Neural cell (in vitro differentiated cells): ENCODE results near the gene RPS18. TPM values are rescaled to one million over a fixed set of nuclear protein-coding genes. Genes with fewer than 3 reads are reported as not detected.

Source experiments
- H2AFZ ChIP-seq: fragments of 200-600, 300-800 bp; sonication (generic), shearing (Covaris generic); 2 replicates; pipeline ENCODE4 v1.6.0; 2014; ENCODE audit warnings: low read depth, mild to moderate bottlenecking, antibody characterized with exemption, low read length, moderate library complexity
- H3F3A ChIP-seq: fragments of 200-600 bp; shearing (Covaris generic); 2 replicates; pipeline ENCODE4 v1.6.1; 2016; ENCODE audit warnings: mild to moderate bottlenecking, moderate library complexity, mixed read lengths, antibody characterized with exemption, low read length; ENCODE audit not compliant: insufficient read depth, poor library complexity, severe bottlenecking
- H3K27ac ChIP-seq: fragments of 200-600, 300-800 bp; sonication (generic), shearing (Covaris generic); 2 replicates; pipeline ENCODE4 v1.5.1; 2014; ENCODE audit warnings: mild to moderate bottlenecking, low read length, moderate library complexity
- H3K27me3 ChIP-seq: fragments of 300-800, 200-600 bp; sonication (generic), shearing (Covaris generic); 2 replicates; pipeline ENCODE4 v1.6.0; 2014; ENCODE audit warnings: mild to moderate bottlenecking, low read depth, low read length, moderate library complexity; ENCODE audit not compliant: insufficient read depth
- H3K36me3 ChIP-seq: fragments of 300-800, 200-600 bp; sonication (generic), shearing (Covaris generic); 2 replicates; pipeline ENCODE4 v1.5.1; 2014; ENCODE audit warnings: mild to moderate bottlenecking, antibody characterized with exemption, low read length, moderate library complexity; ENCODE audit not compliant: insufficient read depth
- H3K4me2 ChIP-seq: fragments of 300-800, 200-600 bp; sonication (generic), shearing (Covaris generic); 2 replicates; pipeline ENCODE4 v1.6.0; 2014; ENCODE audit warnings: mild to moderate bottlenecking, low read length
- H3K4me3 ChIP-seq: fragments of 300-800, 200-600 bp; sonication (generic), shearing (Covaris generic); 2 replicates; pipeline ENCODE4 v1.5.1; 2014; ENCODE audit warnings: mild to moderate bottlenecking, low read length, moderate library complexity
- H3K79me2 ChIP-seq: fragments of 200-600 bp; shearing (Covaris generic); replicated peaks from 2 replicates; pipeline ENCODE4 v1.6.0; 2014; ENCODE audit warnings: mild to moderate bottlenecking, low read length, moderate library complexity; ENCODE audit not compliant: insufficient read depth
- H3K9ac ChIP-seq: fragments of 300-800, 200-600 bp; sonication (generic), shearing (Covaris generic); 2 replicates; pipeline ENCODE4 v1.6.1; 2016; ENCODE audit warnings: mild to moderate bottlenecking, low read length, mixed read lengths
- H3K9me2 ChIP-seq: fragments of 200-600 bp; shearing (Covaris generic); 2 replicates; pipeline ENCODE4 v1.6.1; 2016; ENCODE audit warnings: mild to moderate bottlenecking, low read length, mixed read lengths; ENCODE audit not compliant: insufficient read depth
- H3K9me3 ChIP-seq: fragments of 200-600, 300-800 bp; sonication (generic), shearing (Covaris generic); 2 replicates; pipeline ENCODE4 v1.6.1; 2016; ENCODE audit warnings: mild to moderate bottlenecking, mixed run types, low read length, moderate library complexity, mixed read lengths
- H4K20me1 ChIP-seq: fragments of 200-600 bp; shearing (Covaris generic); 2 replicates; pipeline ENCODE4 v1.6.1; 2016; ENCODE audit warnings: mild to moderate bottlenecking, mixed run types; ENCODE audit not compliant: insufficient read depth
- CTCF ChIP-seq: fragments of 450-650 bp; IDR thresholded peaks from 2 replicates; pipeline ENCODE4 v1.5.1; 2014; ENCODE audit warnings: antibody characterized with exemption, mild to moderate bottlenecking, moderate library complexity; ENCODE audit not compliant: poor library complexity, severe bottlenecking
- EP300 ChIP-seq: fragments of 450-650 bp; conservative IDR thresholded peaks from 2 replicates; pipeline ENCODE4 v1.6.1; 2014; ENCODE audit warnings: antibody characterized with exemption, mild to moderate bottlenecking, moderate library complexity; ENCODE audit not compliant: poor library complexity, severe bottlenecking
- EZH2 ChIP-seq: fragments of 200-600, 300-800 bp; shearing (Covaris generic), sonication (generic); IDR thresholded peaks from 2 replicates; pipeline ENCODE4 v1.6.1; 2014; ENCODE audit warnings: antibody characterized with exemption, low read length, borderline replicate concordance, mild to moderate bottlenecking; ENCODE audit not compliant: insufficient read depth, poor library complexity, severe bottlenecking
- MXI1 ChIP-seq: fragments of 450-650 bp; conservative IDR thresholded peaks from 2 replicates; pipeline ENCODE4 v1.6.1; 2014; ENCODE audit warnings: antibody characterized with exemption, mild to moderate bottlenecking; ENCODE audit not compliant: poor library complexity, severe bottlenecking
- REST ChIP-seq: IDR thresholded peaks from 2 replicates; pipeline ENCODE4 v1.6.1; 2012; ENCODE audit warnings: borderline replicate concordance
- TAF1 ChIP-seq: IDR thresholded peaks from 2 replicates; pipeline ENCODE4 v1.6.1; 2012; ENCODE audit warnings: low read depth
- polyA plus RNA-seq: library from polyadenylated mRNA; depleted of rRNA; stranded (reverse); fragments of >200 nt; gene quantifications from 2 replicates; pipeline ENCODE4 v1.2.3, GENCODE V29; 2014

The RPS18 gene
- polyA plus RNA-seq, 1 donor from 2014 or later = 2,078 TPM

GRCh38 chr6:33313105-33313708, 41.3 kb downstream of the RPS18 start:
- H3K27me3 ChIP-seq = peaks cover 25% of the 10 kb centered on the region
- TF ChIP-seq EZH2 (no peak), EP300 (no peak), CTCF (no peak), MXI1 (no peak)
- no peak overlapping the region for H2AFZ ChIP-seq
- H3K4me2 ChIP-seq = peak overlapping the region; percentile 68
- H3K79me2 ChIP-seq = no peaks in the 10 kb centered on the region
- H3F3A ChIP-seq = peaks cover under 1% of the 10 kb centered on the region
- H3K4me3 ChIP-seq = peak overlapping the region; percentile 68
- no peaks in the 10 kb centered on the region for H4K20me1 ChIP-seq
- peak overlapping the region; percentile 31 for H3K27ac ChIP-seq
- H3K9me2 ChIP-seq = no peaks in the 10 kb centered on the region
- H3K9ac ChIP-seq = peak overlapping the region; percentile 52
- no peaks in the 10 kb centered on the region for H3K9me3 ChIP-seq
- no peaks in the 10 kb centered on the region for H3K36me3 ChIP-seq

GRCh38 chr6:33313709-33314514, 42.0 kb downstream of the RPS18 start, which contains the start of gene TAPBP:
Gene TAPBP, minus strand, starts transcription at chr6:33314078. Its CDS starts 37 bp downstream, at chr6:33314041.
- H4K20me1 ChIP-seq = no peaks in the 10 kb centered on the region
- peak within 1 kb of the TSS; percentile 68 for H3K4me2 ChIP-seq
- peak within 1 kb of the TSS; percentile 52 for H3K9ac ChIP-seq
- peak within 1 kb of the TSS; percentile 31 for H3K27ac ChIP-seq
- H3F3A ChIP-seq = peaks cover 6% of the 10 kb centered on the region
- peak within 1 kb of the TSS; percentile 68 for H3K4me3 ChIP-seq
- no peak for TF ChIP-seq REST
- TF ChIP-seq TAF1 = no peak
- TF ChIP-seq EP300 = no peak
- TF ChIP-seq EZH2 = no peak
- H3K9me3 ChIP-seq = no peaks in the 10 kb centered on the region
- H3K9me2 ChIP-seq = no peaks in the 10 kb centered on the region
- H3K27me3 ChIP-seq = peaks cover 25% of the 10 kb centered on the region
- no peaks in the 10 kb centered on the region for H3K36me3 ChIP-seq
- H2AFZ ChIP-seq = no peak within 1 kb of the TSS
- no peaks in the 10 kb centered on the region for H3K79me2 ChIP-seq
